Activated T-cell treated with anti-CD3 and anti-CD28 coated beads, Interleukin-2, amount 50 U/mL, for 4 hours (primary cell): ENCODE measurements around the gene RPS6KB1. TPM values are rescaled to one million over a fixed set of nuclear protein-coding genes. Genes with fewer than 3 reads are reported as not detected.
"Not testable (repeated sequence)": the region's sequence is repeated elsewhere in the genome, so short reads cannot be mapped to it uniquely, and the experiment has no call there.

Experiments
- ATAC-seq, 2 donors: fragments of 200-7000 bp; cut with Tn5 transposase; one replicate each; pipeline ENCODE4 v1.10.0; 2021
- DNase-seq: peaks from one replicate; pipeline ENCODE4 v3.0.0-alpha.2; 2020
- H3K27me3 Mint-ChIP-seq: one replicate; pipeline ENCODE4 v1.8.0; 2021; ENCODE audit warnings: low read depth, mixed read lengths
- H3K36me3 Mint-ChIP-seq: one replicate; pipeline ENCODE4 v1.8.0; 2022; ENCODE audit warnings: mixed read lengths; ENCODE audit not compliant: insufficient read depth
- H3K4me1 Mint-ChIP-seq: one replicate; pipeline ENCODE4 v1.8.0; 2021; ENCODE audit warnings: low read depth, mixed read lengths
- H3K4me3 Mint-ChIP-seq: one replicate; pipeline ENCODE4 v1.8.0; 2021; ENCODE audit warnings: mild to moderate bottlenecking, moderate library complexity, mixed read lengths
- H3K9me3 Mint-ChIP-seq: one replicate; pipeline ENCODE4 v1.8.0; 2021; ENCODE audit warnings: mixed read lengths
- total RNA-seq, 3 donors: library from RNA; stranded (reverse); gene quantifications; one replicate each; pipeline ENCODE4 v1.2.1, GENCODE V29; 2021

RPS6KB1 gene
- total RNA-seq, 3 donors from 2014 or later, result 45.3 to 50.1 (median 49.6) TPM

- ATAC-seq (no peak), DNase-seq (no peak)
- H3K4me3 Mint-ChIP-seq, result no peak overlapping the region
- H3K9me3 Mint-ChIP-seq, result no peaks in the 10 kb centered on the region
- H3K27me3 Mint-ChIP-seq, result no peaks in the 10 kb centered on the region
- peaks cover 29% of the 10 kb centered on the region for H3K4me1 Mint-ChIP-seq
- peaks cover 9% of the 10 kb centered on the region for H3K36me3 Mint-ChIP-seq
These were observed 4.7 kb upstream of the RPS6KB1 start for GRCh38 chr17:59888145-59888750.

DNA sequence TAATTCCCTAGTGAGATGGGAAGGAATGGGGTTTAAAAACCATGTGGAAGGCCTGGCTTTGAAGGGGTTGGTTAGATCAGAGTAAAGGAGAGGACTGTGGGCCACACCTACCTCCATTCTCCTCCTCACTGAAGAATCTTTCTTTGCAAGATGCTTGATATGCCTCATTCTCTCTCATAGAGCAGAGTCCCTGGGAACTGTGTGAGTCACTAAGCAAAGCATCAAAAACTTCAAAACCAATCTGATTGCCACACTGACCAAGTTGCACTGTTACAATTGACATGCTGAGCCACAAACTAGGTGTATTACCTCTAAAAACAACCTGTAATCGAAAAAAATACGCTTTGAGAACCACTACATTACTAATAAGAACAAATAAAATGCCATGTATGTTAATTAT lies 2.2 kb upstream of the RPS6KB1 start:
- H3K4me1 Mint-ChIP-seq, result peaks cover 44% of the 10 kb centered on the region
- H3K4me3 Mint-ChIP-seq, result peak overlapping the region; percentile 17
- DNase-seq (no peak), ATAC-seq (peak; percentile 11 to 17)
- H3K36me3 Mint-ChIP-seq, result peaks cover 9% of the 10 kb centered on the region
- H3K9me3 Mint-ChIP-seq, result no peaks in the 10 kb centered on the region
- H3K27me3 Mint-ChIP-seq, result no peaks in the 10 kb centered on the region

DNA sequence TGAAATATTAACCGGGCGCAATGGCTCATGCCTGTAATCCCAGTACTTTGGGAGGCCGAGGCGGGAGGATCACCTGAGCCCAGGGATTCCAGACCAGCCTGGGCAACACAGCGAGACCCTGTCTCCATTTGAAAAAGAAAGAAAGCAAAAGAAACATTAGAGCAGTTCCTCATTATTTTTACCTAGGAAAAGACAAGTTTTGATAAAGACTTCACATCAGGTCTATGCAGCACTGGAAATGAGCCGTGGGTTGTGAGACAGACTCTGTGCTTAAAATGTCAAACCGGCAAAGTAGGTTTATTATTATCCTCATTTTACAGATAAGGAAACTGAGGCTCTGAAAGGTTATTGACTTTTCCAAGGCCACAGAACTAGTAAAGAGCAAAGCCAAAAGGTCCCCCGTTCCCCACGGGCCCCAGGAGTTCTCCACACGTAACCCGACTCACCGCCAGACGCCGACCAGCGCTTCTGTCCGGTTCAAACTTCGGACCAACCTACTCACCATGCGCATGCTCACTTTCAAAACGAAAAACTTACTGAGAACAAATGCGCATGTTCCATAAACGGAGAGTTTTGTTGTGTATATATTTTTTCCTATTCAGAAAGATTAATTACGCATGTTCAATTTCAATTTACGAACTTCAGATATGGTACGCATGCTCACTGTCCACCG lies 534 bp upstream of the RPS6KB1 start:
- no peaks in the 10 kb centered on the region for H3K27me3 Mint-ChIP-seq
- ATAC-seq (no peak), DNase-seq (no peak)
- peaks cover 13% of the 10 kb centered on the region for H3K36me3 Mint-ChIP-seq
- peaks cover 49% of the 10 kb centered on the region for H3K4me1 Mint-ChIP-seq
- H3K4me3 Mint-ChIP-seq, result peak overlapping the region; percentile 98
- H3K9me3 Mint-ChIP-seq, result no peaks in the 10 kb centered on the region

- Mint-ChIP-seq H3K4me3 (peak overlapping the region; percentile 98), H3K36me3 (peaks cover 7% of the 10 kb centered on the region), H3K9me3 (no peaks in the 10 kb centered on the region), H3K4me1 (peaks cover 47% of the 10 kb centered on the region), H3K27me3 (no peaks in the 10 kb centered on the region)
- DNase-seq (no peak), ATAC-seq (no peak)
These were observed 767 bp downstream of the RPS6KB1 start for GRCh38 chr17:59893676-59894100.

DNA sequence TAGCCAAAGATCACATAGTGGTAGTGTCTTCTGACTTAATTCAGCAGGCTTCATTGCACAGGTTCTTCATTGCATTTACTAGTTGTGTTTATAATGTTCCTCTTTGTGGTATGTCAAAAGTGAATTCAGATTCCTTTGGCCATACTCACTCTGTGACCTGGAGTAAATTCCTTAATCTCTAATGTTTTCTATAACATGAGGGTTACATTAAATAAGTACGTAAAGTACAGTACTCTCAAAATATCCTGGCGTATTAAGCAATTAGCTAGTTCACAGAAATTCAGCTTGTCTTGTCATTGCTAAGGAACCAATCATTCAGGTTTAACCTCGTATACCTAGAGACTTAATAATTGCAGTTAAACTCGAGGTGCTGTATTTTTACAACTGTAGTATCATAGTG lies 4.2 kb downstream of the RPS6KB1 start:
- DNase-seq, result no peak
- no peak for ATAC-seq
- Mint-ChIP-seq H3K9me3 (no peaks in the 10 kb centered on the region), H3K4me3 (no peak overlapping the region), H3K36me3 (peaks cover 4% of the 10 kb centered on the region), H3K4me1 (peaks cover 40% of the 10 kb centered on the region), H3K27me3 (no peaks in the 10 kb centered on the region)

DNA sequence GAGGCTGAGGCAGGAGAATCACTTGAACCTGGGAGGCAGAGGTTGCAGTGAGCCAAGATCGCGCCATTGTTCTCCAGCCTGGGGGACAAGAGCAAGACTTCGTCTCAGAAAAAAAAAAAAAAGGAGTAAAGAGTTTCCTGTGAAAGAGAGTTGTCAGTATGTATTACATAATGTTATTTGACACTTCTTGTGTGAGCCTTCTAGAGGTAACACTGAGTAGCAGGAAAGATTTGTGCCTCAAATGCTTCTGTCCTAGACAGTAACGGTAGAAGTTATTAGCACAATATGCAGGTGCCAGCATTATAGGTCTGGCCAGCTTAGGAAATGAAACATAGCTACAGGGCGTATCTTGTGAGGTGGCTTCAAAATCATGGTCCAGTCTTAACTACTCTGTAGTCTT lies 6.2 kb downstream of the RPS6KB1 start:
- ATAC-seq (peak in 1 of 2 donors; percentile 63), DNase-seq (no peak)
- H3K36me3 Mint-ChIP-seq, result peaks cover 10% of the 10 kb centered on the region
- no peak overlapping the region for H3K4me3 Mint-ChIP-seq
- H3K9me3 Mint-ChIP-seq, result no peaks in the 10 kb centered on the region
- H3K27me3 Mint-ChIP-seq, result no peaks in the 10 kb centered on the region
- peaks cover 38% of the 10 kb centered on the region for H3K4me1 Mint-ChIP-seq

DNA sequence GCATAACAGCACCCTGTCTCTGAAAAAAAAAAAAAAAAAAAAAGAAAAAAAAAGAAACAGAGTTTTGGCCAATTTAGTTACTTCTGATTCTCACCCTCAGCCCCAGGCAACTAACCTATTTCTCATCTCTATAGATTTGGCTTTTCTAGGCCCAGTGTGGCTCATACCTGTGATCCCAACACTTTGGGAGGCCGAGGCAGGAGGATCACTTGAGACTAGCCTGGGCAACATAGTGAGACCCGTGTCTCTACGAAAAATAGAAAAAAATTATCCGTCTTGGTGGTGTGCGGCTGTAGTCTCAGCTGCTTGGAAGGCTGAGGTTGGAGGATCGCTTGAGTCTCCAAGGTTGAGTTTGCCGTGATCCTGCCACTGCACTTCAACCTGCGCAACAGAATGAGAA lies 8.7 kb downstream of the RPS6KB1 start:
- Mint-ChIP-seq H3K4me1 (peaks cover 35% of the 10 kb centered on the region), H3K9me3 (no peaks in the 10 kb centered on the region), H3K36me3 (peaks cover 8% of the 10 kb centered on the region), H3K4me3 (no peak overlapping the region), H3K27me3 (no peaks in the 10 kb centered on the region)
- DNase-seq (no peak), ATAC-seq (no peak)

DNA sequence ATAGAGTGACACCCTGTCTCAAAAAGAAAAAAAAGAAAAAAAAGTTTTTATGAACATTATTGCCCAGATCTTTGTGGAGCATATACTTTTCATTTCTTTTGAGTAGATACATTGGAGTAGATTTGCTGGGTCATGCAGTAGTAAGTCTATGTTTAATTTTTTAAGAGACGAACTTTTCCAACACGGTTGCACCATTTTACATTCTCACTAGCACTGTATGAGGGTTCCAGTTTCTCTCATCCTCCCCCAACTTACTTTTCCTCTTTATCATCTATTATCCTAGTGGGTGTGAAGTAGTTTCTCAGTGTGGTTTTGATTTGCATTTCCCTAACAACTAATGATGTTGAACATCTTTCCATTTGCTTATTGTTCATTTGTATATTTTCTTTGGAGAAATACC lies 10.5 kb downstream of the RPS6KB1 start:
- peaks cover 30% of the 10 kb centered on the region for H3K4me1 Mint-ChIP-seq
- no peak overlapping the region for H3K4me3 Mint-ChIP-seq

GRCh38 chr17:59907467-59907866 lies 14.5 kb downstream of the RPS6KB1 start:
- no peak for ATAC-seq
- no peak overlapping the region for H3K4me3 Mint-ChIP-seq
- H3K36me3 Mint-ChIP-seq, result peaks cover 10% of the 10 kb centered on the region
- no peaks in the 10 kb centered on the region for H3K27me3 Mint-ChIP-seq
- H3K9me3 Mint-ChIP-seq, result no peaks in the 10 kb centered on the region
- no peak for DNase-seq
- peaks cover 19% of the 10 kb centered on the region for H3K4me1 Mint-ChIP-seq

More for the DNA sequence above, 10.5 kb downstream of the RPS6KB1 start:
- Mint-ChIP-seq H3K36me3 (peaks cover 9% of the 10 kb centered on the region), H3K9me3 (no peaks in the 10 kb centered on the region), H3K27me3 (no peaks in the 10 kb centered on the region)
- ATAC-seq, result no peak
- DNase-seq, result no peak

DNA sequence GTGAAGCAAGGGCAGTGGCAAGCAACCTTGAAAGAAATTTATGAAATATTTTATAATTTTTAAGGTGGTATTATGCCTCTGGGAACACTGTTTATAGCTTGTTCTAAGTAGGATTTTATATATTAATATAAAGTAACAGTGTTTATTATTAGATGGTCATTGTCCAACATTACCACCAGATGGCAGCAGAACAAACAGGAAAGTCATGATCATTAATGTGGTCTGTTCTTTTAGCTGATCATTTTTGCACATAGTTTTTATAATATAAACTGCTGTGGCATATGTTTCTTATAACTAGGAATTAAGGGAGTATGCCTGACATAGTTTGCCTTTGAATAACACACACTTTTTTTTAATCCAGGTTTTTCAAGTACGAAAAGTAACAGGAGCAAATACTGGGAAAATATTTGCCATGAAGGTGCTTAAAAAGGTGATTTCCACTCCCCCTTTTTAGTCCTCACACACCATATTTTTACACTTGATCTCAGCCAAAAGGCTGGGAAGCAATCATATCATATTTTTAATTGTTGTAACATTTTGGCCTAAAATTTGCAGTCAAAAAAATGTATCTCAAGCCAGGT lies 21.4 kb downstream of the RPS6KB1 start:
- H3K4me1 Mint-ChIP-seq, result no peaks in the 10 kb centered on the region
- ATAC-seq (peak in 1 of 2 donors; percentile 53), DNase-seq (no peak)
- no peak overlapping the region for H3K4me3 Mint-ChIP-seq
- no peaks in the 10 kb centered on the region for H3K9me3 Mint-ChIP-seq
- peaks cover 21% of the 10 kb centered on the region for H3K36me3 Mint-ChIP-seq
- no peaks in the 10 kb centered on the region for H3K27me3 Mint-ChIP-seq

- Mint-ChIP-seq H3K36me3 (peaks cover 30% of the 10 kb centered on the region), H3K27me3 (no peaks in the 10 kb centered on the region), H3K4me3 (no peak overlapping the region), H3K9me3 (no peaks in the 10 kb centered on the region), H3K4me1 (no peaks in the 10 kb centered on the region)
- DNase-seq, result no peak
- no peak for ATAC-seq
These were observed 23.5 kb downstream of the RPS6KB1 start for GRCh38 chr17:59916446-59916845.

DNA sequence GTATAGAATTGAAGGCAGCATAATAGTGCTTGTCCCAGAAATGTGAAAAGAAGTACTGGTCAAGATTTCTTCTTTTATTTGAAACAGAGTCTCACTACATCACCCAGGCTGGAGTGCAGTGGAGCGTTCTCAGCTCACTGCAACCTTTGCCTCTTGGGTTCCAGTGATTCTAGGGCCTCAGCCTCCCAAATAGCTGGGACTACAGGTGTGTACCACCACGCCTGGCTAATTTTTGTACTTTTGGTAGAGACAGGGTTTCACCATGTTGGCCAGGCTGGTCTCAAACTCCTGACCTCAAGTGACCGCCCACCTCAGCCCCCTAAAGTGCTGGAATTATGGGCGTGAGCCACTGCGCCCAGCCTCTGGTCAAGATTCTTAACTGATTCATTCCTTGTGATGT lies 27.7 kb downstream of the RPS6KB1 start:
- H3K27me3 Mint-ChIP-seq, result not testable (repeated sequence)

GRCh38 chr17:59930121-59930520 lies 37.2 kb downstream of the RPS6KB1 start:
- not testable (repeated sequence) for DNase-seq, H3K27me3 Mint-ChIP-seq, ATAC-seq, H3K4me3 Mint-ChIP-seq, H3K4me1 Mint-ChIP-seq, H3K9me3 Mint-ChIP-seq
- peaks cover 37% of the 10 kb centered on the region for H3K36me3 Mint-ChIP-seq

More for the DNA sequence above, 27.7 kb downstream of the RPS6KB1 start:
- H3K4me3 Mint-ChIP-seq, H3K9me3 Mint-ChIP-seq, DNase-seq, ATAC-seq, H3K4me1 Mint-ChIP-seq: not testable (repeated sequence)
- H3K36me3 Mint-ChIP-seq, result peaks cover 22% of the 10 kb centered on the region

DNA sequence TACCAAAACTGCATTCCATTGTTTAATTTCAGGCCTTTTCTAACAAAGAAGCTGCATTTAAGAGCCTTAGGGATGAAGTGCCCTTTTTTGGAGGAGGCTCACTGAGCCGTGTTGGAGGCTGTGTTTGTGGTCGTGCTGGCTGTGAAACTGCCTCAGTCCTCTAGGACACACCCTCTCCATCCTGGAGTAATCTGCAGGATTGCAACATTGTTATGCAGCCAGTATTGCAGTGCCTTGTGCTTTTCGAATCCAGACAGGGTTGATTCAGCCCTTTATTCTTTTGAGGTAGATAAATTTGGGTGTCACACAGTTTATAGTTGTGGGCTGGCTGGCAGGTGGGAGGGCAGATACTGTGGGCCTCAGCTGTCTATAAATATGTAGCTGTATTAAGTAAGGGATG lies 37.8 kb downstream of the RPS6KB1 start:
- ATAC-seq, H3K4me3 Mint-ChIP-seq, H3K4me1 Mint-ChIP-seq, H3K27me3 Mint-ChIP-seq, DNase-seq, H3K9me3 Mint-ChIP-seq: not testable (repeated sequence)
- H3K36me3 Mint-ChIP-seq, result peaks cover 37% of the 10 kb centered on the region

- DNase-seq, ATAC-seq, H3K4me1 Mint-ChIP-seq, H3K9me3 Mint-ChIP-seq, H3K27me3 Mint-ChIP-seq, H3K4me3 Mint-ChIP-seq: not testable (repeated sequence)
- peaks cover 45% of the 10 kb centered on the region for H3K36me3 Mint-ChIP-seq
These were observed 40.4 kb downstream of the RPS6KB1 start for GRCh38 chr17:59933317-59933716.
